AG20443 (cell line): Measurements from ENCODE around the gene MYO3B.

Source experiments
- DNase-seq: peaks from one replicate; pipeline ENCODE4 v3.0.0; 2012; ENCODE audit warnings: low spot score, mixed read lengths

The MYO3B gene

GRCh38 chr2:170161516-170162270 lies 16.3 kb upstream of the MYO3B start:
- DNase-seq = peak; percentile 40

GRCh38 chr2:170162271-170162632 lies 15.7 kb upstream of the MYO3B start:
- peak; percentile 39 for DNase-seq

DNA sequence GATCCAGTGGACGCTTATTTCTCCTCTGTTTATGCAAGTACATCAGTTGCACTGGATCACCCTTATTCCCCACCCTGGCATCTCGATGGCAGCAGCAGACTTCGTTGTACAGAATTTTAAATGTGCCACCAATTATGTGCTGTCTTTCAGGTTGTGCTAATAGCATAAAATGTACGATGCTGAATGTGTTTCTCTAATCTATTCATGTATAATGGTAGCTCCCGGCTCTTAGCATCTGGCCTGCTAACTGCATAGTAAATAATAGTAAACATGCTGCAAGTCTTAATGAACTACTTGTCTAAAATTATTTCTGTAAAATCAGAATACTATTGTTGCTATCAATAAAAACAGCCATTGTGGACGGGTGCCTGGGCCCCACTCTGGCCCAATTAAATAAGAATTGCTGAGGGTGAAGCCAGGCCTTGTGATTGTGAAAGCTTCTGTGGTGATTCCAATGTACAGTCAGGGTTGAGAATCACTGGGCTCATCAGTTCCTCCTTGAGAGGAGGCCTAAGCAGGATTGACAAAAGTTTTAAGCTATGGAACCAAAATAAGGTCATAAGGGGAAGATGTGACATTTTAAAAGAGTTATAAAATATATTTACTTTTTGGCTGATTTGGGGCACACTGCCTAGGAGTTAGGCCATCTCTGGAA lies 14.4 kb upstream of the MYO3B start:
- DNase-seq = no peak

DNA sequence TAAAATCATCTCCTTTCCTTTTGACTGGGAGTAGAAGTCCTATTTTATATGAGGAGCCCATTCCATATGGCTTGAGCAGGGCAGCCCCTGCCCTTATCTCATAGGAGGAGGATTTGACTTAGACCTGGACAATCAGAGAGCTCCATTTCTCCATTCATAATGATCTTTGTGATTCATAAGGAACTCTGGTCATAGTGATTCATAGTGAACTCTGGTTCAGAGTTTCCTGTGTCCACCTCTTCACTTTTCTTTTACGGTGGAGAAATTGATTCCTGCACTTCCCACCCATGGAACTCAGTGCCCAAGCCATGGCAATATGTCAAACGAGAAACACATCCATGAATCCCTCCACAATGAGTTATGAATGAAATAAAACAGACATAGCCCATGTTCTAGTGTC lies 12.8 kb upstream of the MYO3B start:
- no peak for DNase-seq

DNA sequence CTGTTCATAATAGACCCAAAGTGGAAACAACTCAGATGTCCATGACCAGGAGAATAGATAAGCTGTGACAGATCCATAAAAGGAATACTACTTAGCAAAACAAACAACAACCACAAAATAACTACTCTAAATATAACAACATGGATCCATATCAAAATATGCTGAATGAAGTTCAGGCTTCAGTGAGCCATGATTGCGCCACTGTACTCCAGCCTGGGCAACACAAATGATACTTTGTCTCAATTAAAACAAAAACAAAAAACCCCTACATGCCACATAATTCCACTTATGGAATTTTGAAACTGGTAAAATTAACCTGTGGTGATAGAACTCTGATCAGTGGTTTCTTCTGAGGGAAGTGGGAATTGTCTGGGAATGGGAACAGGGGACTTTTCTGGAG lies 11.2 kb upstream of the MYO3B start:
- DNase-seq = no peak

- no peak for DNase-seq
Observed at GRCh38 chr2:170170281-170171040, 7.5 kb upstream of the MYO3B start.

- no peak for DNase-seq
Observed at GRCh38 chr2:170176212-170176611, 1.7 kb upstream of the MYO3B start.

DNA sequence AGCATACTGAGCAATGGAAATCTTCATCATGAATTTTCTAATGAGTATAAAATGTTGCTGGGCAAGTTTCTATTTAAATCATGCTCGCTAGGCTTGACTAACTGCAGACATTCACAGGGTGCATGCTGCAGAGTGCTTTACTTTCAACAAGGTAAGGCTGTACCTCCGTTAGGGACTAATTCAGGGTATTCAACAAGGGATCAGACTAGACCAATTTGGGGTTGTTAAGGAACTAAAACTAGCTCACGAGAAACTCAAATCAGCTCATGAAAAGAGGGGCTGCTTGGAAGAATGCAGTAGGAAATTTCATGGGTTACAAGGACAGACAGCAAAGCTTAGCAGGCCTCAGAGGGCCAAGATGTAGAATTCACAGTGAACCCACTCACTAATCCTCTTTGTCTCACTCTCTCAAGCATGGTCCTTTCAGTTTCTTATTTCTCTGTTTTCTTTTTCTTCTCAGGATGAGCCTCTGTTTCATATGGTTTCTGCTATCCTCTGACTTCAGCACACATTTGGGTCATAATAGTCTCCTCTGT lies 2.2 kb downstream of the MYO3B start:
- no peak for DNase-seq

- no peak for DNase-seq
Observed at GRCh38 chr2:170181602-170182001, 3.7 kb downstream of the MYO3B start.

- DNase-seq = no peak
Observed at GRCh38 chr2:170185319-170185718, 7.4 kb downstream of the MYO3B start.

DNA sequence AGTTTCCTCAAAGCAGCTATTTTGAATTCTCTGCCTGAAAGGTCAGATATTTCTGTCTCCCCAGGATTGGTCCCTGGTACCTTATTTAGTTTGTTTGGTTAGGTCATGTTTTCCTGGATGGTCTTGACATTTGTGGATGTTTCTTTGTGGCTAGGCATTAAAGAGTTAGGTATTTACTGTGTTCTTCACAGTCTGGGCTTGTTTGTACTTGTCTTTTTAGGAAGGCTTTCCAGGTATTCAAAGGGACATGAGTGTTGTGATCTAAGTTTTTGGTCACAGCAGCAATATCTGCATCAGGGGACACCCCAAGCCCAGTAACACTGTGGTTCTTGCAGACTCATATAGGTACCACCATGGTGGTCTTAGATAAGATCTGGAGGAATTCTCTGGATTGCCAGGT lies 11.8 kb downstream of the MYO3B start:
- DNase-seq = no peak

GRCh38 chr2:170190172-170190571 lies 12.2 kb downstream of the MYO3B start:
- no peak for DNase-seq

DNA sequence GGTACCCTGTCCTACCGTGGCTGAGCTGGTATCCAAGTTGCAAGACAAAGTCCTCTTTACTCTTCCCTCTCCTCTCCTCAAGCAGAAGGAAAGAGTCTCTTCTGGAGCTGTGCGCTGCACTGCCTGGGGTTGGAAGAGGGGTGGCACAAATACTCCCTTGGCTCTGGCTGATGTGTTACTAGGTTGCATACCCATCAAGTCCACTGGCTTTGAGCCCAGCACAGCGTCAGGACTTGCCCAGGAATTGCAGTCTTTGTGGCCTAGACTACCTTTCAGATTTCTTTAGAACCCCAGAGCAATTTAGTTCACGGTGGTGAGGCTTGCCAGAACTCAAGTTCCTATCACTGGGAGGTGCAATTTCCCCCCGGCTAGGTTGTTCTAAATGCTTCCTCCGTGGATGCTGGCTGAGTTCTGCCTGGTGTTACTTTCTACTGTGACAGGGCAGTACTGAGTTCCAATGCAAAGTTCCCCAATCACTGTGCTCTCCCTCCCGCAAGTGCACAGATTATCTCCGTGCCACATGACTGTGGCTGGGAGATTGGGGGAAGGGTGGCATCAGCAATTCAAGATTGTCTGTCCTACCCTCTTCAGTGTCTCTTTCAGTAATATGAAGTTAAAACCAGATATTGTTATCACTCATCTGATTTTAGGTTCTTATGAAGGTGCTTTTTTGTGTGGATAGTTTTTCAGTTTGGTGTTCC lies 13.4 kb downstream of the MYO3B start:
- DNase-seq = no peak

DNA sequence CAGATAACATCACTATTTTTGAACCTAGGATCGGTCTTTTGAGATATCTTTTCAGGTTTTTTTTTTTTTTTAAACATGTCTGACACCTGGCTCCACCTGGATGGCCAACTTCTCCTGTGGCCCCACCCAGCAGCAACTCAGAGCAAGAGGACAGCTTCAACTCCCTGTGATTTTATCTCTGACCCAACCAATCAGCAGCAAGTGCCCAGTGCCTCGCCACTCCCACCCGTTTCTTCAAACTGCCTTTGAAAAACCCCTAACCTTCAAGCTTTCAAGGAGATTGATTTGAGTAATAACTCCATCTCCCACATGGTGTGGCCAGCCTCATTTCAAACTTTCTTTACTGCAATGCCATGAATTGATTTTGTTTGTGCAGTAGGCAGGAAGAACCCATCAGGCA lies 19.0 kb downstream of the MYO3B start:
- DNase-seq = no peak

DNA sequence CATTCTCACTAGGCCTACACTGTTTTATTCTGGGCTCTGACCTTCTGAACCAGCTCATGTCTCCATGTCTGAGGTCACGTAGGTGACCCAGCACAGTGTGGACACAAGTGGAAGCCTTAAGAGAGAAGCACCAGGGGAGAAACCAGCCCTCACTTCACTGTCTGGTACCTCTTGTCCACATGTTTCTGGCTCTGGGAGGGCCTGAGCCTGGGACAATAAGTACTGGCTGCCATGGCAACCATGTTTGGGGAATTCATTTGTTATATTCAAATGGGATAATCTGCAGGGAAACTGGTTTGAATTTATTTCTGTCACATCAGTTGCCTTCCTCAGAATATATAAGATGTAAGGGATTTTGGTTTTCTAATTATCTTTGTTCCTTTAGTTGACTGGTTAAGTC lies 23.3 kb downstream of the MYO3B start:
- no peak for DNase-seq

- DNase-seq = no peak
Observed at GRCh38 chr2:170201734-170202393, 23.9 kb downstream of the MYO3B start.

GRCh38 chr2:170202437-170202836 lies 24.5 kb downstream of the MYO3B start:
- no peak for DNase-seq

DNA sequence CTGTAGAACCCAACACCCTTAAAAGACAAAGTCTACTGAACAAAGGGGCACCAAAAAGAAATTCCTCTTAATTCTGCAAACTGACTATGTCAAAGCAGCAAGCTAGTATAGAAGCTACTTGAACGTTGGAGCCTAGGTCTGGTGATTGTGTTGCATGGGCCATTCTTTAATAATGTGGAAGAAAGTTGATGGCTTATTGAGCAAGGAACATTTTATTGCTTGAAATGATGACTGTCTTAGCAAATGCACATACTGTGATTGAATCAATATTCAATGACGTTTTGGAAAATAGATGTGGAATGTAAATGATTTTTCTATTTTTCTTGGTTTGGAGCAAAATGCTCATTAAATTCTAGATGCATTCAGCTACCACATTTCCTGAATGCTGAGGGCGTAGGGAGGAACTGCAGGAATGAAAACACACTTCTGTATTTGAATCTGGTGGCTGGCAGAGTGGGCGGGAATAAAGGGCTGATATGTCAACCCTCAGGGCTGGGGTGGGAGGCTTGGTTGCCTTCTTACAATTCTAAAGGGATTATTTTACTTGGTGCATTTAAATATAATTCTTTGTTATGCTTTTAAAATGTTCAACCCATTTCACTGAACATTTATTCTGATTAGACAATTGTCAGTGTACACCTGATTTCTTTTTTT lies 26.5 kb downstream of the MYO3B start:
- DNase-seq = no peak

DNA sequence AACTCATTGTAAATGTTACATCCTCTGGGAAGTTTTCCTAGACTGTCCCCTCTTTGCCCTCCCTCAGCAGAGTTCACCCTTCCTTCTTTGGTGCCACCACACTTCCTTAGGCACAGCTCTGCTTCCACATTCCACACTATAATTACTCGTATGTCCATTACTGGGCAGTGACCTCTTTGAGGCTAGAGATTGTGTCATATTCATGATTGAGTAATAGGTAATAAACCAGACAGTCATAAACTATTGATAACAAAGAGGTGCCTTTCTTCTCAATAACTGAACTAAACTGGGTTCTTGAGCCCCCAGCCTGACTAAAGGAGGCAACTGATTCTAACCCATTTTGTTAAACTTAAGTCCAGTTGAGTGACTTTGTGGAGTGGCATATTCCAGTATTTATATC lies 28.3 kb downstream of the MYO3B start:
- DNase-seq = no peak

- no peak for DNase-seq
Observed at GRCh38 chr2:170206805-170207407, 29.0 kb downstream of the MYO3B start.

- DNase-seq = no peak
Observed at GRCh38 chr2:170207901-170208300, 30.0 kb downstream of the MYO3B start.
